Transverse colon (tissue), 4 donors: ENCODE results near the gene ATP12A.
A peak's percentile ranks its signal among the peaks of the same experiment; 100 is the strongest.

Experiments
- POLR2A ChIP-seq: fragments of 450-650 bp; IDR thresholded peaks from one replicate; pipeline ENCODE4 v1.6.1; 2016; ENCODE audit warnings: antibody characterized with exemption, mild to moderate bottlenecking, moderate library complexity
- POLR2AphosphoS5 ChIP-seq, 3 donors: sonication (generic); formaldehyde crosslinking; IDR thresholded peaks; one replicate each; pipeline ENCODE4 v1.6.1; 2016; ENCODE audit warnings: antibody characterized with exemption in 3 of 3
- TF ChIP-seq, protein P1 (sequence below), 5 experiments: fragments of 200-600 bp in 3 of 5; fragments of 450-650 bp in 2 of 5; sonication (generic) in 3 of 5; IDR thresholded peaks; 1 replicate in 2 of 5; 2 replicates in 3 of 5; pipeline ENCODE4 v1.5.1; 2016 to 2017; ENCODE audit warnings: antibody characterized with exemption in 5 of 5, inconsistent platforms in 3 of 5, mild to moderate bottlenecking in 2 of 5, moderate library complexity in 1 of 5

DNA sequence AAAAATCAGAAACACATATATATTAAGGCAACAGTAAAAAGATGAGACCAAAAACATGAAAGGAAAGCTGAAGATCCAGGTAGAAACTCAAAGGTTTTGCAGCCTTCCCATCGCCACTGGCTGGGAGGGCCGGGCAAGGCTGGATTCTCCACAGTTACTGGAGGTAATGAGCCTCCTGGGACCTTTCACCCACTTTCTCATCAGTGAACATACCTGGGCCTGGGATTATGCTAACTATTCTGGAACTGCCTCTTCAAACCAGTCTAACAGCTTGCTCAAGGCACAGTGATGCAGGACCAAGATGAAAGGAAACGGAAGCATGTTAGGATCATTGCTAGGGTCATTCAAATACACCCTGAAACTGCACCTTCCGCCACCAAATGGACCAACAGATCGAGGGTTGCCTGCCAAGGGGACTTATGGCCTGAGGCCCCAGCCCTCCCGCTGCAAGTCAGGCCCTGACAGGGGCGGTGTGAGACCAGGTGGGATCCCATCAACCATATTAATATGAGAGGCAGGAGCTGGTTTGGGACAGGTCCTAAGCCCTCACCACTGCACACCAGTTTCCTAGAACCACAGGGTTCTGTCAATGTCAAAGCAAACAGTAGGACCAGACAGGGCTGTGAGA is 28.4 kb upstream of the ATP12A start:
- TF ChIP-seq, protein P1, sequence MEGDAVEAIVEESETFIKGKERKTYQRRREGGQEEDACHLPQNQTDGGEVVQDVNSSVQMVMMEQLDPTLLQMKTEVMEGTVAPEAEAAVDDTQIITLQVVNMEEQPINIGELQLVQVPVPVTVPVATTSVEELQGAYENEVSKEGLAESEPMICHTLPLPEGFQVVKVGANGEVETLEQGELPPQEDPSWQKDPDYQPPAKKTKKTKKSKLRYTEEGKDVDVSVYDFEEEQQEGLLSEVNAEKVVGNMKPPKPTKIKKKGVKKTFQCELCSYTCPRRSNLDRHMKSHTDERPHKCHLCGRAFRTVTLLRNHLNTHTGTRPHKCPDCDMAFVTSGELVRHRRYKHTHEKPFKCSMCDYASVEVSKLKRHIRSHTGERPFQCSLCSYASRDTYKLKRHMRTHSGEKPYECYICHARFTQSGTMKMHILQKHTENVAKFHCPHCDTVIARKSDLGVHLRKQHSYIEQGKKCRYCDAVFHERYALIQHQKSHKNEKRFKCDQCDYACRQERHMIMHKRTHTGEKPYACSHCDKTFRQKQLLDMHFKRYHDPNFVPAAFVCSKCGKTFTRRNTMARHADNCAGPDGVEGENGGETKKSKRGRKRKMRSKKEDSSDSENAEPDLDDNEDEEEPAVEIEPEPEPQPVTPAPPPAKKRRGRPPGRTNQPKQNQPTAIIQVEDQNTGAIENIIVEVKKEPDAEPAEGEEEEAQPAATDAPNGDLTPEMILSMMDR (IDR thresholded peaks at IDR 0.05): no peak
- TF ChIP-seq POLR2A (no peak), POLR2AphosphoS5 (IDR thresholded peaks at IDR 0.05) (peak in 2 of 3 donors; percentile 56 to 81)
